IMR-90 (cell line): ENCODE data around the gene TLCD2.

ENCODE experiments used
- CHD1 ChIP-seq: IDR thresholded peaks from 2 replicates; pipeline ENCODE4 v1.6.1; 2012; ENCODE audit warnings: low read depth, low read length, improper control_type of control experiment
- MAZ ChIP-seq: IDR thresholded peaks from 2 replicates; pipeline ENCODE4 v1.6.1; 2012; ENCODE audit warnings: low read depth, mild to moderate bottlenecking, low read length, improper control_type of control experiment, moderate library complexity, borderline replicate concordance
- POLR2A ChIP-seq: IDR thresholded peaks from 2 replicates; pipeline ENCODE4 v1.6.1; 2012; ENCODE audit warnings: mild to moderate bottlenecking, low read depth, low read length
- RAD21 ChIP-seq: IDR thresholded peaks from 2 replicates; pipeline ENCODE4 v1.6.1; 2012; ENCODE audit warnings: low read length, improper control_type of control experiment
- RFX5 ChIP-seq: IDR thresholded peaks from 2 replicates; pipeline ENCODE4 v1.8.0; 2012; ENCODE audit warnings: low read depth, mild to moderate bottlenecking, low read length, moderate library complexity
- TF ChIP-seq, protein P1 (sequence below): conservative IDR thresholded peaks from 2 replicates; pipeline ENCODE4 v1.5.1; 2012; ENCODE audit warnings: mild to moderate bottlenecking, low read depth, low read length, improper control_type of control experiment

- TF ChIP-seq, protein P1, sequence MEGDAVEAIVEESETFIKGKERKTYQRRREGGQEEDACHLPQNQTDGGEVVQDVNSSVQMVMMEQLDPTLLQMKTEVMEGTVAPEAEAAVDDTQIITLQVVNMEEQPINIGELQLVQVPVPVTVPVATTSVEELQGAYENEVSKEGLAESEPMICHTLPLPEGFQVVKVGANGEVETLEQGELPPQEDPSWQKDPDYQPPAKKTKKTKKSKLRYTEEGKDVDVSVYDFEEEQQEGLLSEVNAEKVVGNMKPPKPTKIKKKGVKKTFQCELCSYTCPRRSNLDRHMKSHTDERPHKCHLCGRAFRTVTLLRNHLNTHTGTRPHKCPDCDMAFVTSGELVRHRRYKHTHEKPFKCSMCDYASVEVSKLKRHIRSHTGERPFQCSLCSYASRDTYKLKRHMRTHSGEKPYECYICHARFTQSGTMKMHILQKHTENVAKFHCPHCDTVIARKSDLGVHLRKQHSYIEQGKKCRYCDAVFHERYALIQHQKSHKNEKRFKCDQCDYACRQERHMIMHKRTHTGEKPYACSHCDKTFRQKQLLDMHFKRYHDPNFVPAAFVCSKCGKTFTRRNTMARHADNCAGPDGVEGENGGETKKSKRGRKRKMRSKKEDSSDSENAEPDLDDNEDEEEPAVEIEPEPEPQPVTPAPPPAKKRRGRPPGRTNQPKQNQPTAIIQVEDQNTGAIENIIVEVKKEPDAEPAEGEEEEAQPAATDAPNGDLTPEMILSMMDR = no peak
- TF ChIP-seq POLR2A = no peak
- no peak for TF ChIP-seq RFX5
- no peak for TF ChIP-seq MAZ
- no peak for TF ChIP-seq RAD21
- TF ChIP-seq CHD1 = no peak
Observed at GRCh38 chr17:1746975-1747543, 36.9 kb upstream of the TLCD2 start.
